ENCODE measurements around the gene HAUS3.

DNA sequence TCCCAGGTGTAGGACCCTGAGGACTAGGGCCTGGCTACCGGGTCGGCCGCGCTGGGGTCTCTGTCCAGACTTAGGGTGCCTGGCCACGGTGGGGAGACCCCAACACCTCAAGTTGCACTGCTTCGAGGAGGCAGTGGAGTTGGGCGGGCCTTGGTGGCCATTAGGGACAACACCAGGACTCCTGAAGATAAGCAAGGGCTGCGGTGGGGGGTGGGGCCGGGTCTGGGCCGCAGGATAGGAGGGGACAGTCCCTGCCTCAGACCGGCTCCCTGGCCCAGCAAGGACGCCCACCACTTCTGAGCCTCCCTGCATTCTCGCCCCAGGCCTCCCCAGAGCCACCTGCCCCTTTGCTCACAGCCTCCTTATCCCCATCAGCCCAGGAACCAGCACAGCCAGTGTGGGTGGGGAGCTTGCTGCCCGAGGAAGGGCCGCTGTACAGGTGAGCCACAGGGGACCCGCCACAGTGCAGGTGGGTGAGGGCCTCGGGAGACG is 25.4 kb upstream of the HAUS3 start:
- TF ChIP-seq POLR2A (IDR thresholded peaks at IDR 0.05; ENCODE audit: low read depth, low read length): no peak
- TF ChIP-seq POLR2AphosphoS5 (IDR thresholded peaks at IDR 0.05; ENCODE audit: low read depth, low read length): no peak
- no peak for TF ChIP-seq TAF1 (IDR thresholded peaks at IDR 0.05; ENCODE audit: borderline replicate concordance, low read depth, low read length)
